Measurements from ENCODE around the gene CYP4F2. TPM values are rescaled to one million over a fixed set of nuclear protein-coding genes. Genes with fewer than 3 reads are reported as not detected.
"Not testable (repeated sequence)": the region's sequence is repeated elsewhere in the genome, so short reads cannot be mapped to it uniquely, and the experiment has no call there.

Gene CYP4F2
- total RNA-seq, 2 donors from 2014 or later = not detected

DNA sequence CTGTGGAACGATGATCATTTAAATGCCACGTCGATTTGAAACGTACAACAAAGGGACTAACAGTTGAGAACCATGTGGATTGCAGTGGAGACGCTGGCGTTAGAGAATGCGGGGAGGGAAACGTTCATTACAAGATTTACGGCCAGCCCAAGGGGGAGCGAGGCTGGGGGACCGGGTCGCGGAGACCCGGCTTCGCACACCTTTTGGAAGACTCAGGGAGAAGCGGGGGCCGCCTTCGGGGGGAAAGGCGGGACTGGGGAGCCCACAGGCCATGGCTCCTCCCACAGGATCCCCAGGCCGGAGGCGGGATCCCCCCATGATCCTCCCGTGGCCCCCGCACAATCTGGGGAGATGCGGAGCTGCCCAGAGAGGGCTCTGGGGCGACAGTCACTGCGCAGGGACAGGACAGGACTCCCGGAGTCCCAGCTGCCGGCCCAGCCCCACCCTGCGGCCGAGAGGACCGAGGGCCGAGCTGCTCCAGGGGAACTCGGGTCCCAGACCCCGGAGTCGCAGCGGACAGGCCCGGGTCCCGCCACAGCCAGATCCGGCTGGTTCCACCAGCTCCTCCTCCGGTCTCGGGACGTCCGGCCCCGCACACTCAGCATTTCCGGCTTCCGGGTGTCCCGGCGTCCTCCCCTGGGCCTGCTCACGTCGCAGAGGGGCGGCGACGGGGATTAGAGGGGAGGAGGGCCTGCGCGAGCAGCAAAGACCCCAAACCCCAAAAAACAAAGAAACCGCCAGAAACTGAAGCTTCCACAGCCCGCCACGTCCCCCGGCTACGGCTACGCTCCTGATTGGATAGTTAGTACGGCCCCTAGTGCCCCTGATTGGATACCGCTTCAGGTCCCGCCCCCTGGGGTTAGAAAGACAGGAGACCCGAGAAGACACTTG lies 61.3 kb downstream of the CYP4F2 start:
- no peaks in the 10 kb centered on the region for H3K27me3 ChIP-seq
- peak overlapping the region; percentile 97 to 98 for H3K27ac ChIP-seq
- TF ChIP-seq, protein P1, sequence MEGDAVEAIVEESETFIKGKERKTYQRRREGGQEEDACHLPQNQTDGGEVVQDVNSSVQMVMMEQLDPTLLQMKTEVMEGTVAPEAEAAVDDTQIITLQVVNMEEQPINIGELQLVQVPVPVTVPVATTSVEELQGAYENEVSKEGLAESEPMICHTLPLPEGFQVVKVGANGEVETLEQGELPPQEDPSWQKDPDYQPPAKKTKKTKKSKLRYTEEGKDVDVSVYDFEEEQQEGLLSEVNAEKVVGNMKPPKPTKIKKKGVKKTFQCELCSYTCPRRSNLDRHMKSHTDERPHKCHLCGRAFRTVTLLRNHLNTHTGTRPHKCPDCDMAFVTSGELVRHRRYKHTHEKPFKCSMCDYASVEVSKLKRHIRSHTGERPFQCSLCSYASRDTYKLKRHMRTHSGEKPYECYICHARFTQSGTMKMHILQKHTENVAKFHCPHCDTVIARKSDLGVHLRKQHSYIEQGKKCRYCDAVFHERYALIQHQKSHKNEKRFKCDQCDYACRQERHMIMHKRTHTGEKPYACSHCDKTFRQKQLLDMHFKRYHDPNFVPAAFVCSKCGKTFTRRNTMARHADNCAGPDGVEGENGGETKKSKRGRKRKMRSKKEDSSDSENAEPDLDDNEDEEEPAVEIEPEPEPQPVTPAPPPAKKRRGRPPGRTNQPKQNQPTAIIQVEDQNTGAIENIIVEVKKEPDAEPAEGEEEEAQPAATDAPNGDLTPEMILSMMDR (IDR thresholded peaks at IDR 0.05) = no peak
- H3K4me3 ChIP-seq = peak overlapping the region; percentile 85 to 87
- H3K4me1 ChIP-seq = peaks cover 0 to 8% of the 10 kb centered on the region in 2 donors
- H3K9me3 ChIP-seq = no peaks in the 10 kb centered on the region
- peak; percentile 98 for DNase-seq (ENCODE audit: low spot score)
- no peaks in the 10 kb centered on the region for H3K36me3 ChIP-seq

DNA sequence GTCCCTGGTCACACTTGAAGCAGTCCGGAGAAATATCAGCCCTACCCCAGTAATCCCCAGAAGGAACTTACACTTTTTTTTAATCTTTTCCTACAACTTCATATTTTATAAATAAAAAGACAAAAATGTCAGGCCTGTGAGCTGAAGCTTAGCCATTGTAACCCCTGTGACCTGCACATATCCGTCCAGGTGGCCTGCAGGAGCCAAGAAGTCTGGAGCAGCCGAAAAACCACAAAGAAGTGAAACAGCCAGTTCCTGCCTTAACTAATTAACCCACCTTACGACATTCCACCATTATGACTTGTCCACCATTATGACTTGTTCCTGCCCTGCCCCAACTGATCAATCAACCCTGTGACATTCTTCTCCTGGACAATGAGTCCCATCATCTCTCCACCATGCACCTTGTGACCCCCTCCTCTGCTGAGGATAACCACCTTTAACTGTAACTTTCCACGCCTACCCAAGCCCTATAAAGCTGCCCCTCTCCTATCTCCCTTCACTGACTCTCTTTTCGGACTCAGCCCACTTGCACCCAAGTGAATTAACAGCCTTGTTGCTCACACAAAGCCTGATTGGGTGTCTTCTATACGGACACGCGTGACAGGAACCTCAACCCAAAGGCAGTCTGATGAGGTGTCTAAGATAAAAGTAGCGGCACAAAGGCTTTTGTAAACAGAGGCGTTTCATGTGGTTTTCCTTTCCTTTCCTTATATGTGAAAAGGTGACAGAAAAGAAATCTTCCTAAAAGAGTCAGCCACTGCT lies 62.1 kb downstream of the CYP4F2 start:
- DNase-seq (ENCODE audit: low spot score); H3K36me3 ChIP-seq; H3K4me1 ChIP-seq; H3K9me3 ChIP-seq; H3K27me3 ChIP-seq: not testable (repeated sequence)
- peak overlapping the region; percentile 85 to 87 for H3K4me3 ChIP-seq
- peak overlapping the region; percentile 97 to 98 for H3K27ac ChIP-seq

DNA sequence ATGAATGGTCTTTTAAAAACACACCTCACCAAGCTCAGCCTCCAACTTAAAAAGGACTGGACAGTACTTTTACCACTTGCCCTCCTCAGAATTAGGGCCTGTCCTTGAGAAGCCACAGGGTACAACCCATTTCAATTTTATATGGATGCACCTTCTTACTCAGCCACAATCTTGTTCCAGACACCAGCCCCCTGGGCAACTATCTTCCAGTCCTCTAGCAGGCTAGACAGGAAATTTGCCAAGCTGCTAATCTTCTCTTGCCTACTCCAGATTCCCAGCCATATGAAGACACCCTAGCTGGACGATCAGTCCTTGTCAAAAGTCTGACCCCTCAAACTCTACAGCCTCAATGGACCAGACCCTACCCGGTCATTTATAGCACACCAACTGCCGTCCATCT lies 63.6 kb downstream of the CYP4F2 start:
- not testable (repeated sequence) for H3K9me3 ChIP-seq

DNA sequence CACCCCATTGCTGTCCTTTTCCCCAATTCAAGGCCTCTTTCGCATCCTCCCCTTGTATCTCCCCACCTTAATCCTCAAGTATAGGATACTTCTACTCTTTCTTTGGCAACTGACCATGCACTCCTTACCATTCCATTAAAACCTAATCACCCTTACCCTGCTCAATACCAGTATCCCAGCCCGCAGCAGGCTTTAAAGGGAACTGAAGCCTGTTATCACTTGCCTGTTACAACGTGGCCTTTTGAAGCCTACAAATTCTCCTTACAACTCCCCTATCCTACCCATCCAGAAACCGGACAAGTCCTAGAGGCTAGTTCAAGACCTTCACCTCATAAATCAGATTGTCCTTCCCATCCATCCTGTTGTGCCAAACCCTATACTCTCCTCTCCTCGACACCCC lies 66.2 kb downstream of the CYP4F2 start:
- TF ChIP-seq, protein P1 (IDR thresholded peaks at IDR 0.05) = no peak
- peaks cover 0 to 8% of the 10 kb centered on the region in 2 donors for H3K4me1 ChIP-seq
- no peak for DNase-seq (ENCODE audit: low spot score)
- no peaks in the 10 kb centered on the region for H3K36me3 ChIP-seq
- no peak overlapping the region for H3K27ac ChIP-seq
- H3K27me3 ChIP-seq = no peaks in the 10 kb centered on the region
- H3K9me3 ChIP-seq = no peaks in the 10 kb centered on the region
- no peak overlapping the region for H3K4me3 ChIP-seq

More for the DNA sequence above, 63.6 kb downstream of the CYP4F2 start:
- not testable (repeated sequence) for H3K27me3 ChIP-seq; DNase-seq (ENCODE audit: low spot score); H3K4me3 ChIP-seq; H3K4me1 ChIP-seq; H3K36me3 ChIP-seq; H3K27ac ChIP-seq

DNA sequence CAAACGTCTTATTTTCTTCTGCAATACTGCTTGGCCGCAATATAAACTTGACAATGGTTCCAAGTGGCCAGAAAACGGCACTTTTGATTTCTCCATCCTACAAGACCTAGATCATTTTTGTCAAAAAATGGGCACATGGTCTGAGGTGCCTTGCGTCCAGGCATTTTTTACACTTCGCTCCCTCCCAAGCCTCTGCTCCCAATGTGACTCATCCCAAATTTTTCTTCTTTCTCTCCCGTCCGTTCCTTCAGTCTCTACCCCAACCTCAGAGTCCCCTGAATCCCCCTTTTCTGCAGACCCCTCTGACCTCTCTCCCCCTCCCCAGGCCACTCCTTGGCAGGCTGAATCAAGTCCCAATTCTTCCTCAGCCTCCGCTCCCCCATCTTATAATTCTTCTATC lies 68.1 kb downstream of the CYP4F2 start:
- Histone ChIP-seq H3K36me3 (no peaks in the 10 kb centered on the region), H3K4me3 (no peak overlapping the region)
- TF ChIP-seq, protein P1 (IDR thresholded peaks at IDR 0.05) = no peak

DNA sequence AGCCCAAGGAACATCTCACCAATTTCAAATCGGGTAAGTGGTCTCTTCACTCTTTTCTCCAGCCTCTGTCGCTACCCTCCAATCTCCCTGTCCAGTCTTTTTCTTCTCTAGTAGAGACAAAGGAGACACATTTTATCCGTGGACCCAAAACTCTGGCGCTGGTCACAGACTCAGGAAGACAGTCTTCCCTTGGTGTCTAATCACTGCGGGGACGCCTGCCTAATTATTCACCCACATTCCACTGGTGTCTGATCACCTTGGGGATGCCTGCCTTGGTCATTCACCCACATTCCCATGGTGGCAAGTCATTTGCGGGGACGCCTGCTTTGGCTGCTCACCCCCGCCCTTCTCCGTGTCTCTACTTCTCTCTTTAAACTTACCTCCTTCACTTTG lies 68.6 kb downstream of the CYP4F2 start:
- H3K27me3 ChIP-seq = no peaks in the 10 kb centered on the region
- H3K36me3 ChIP-seq = no peaks in the 10 kb centered on the region
- H3K9me3 ChIP-seq = no peaks in the 10 kb centered on the region
- H3K4me3 ChIP-seq = no peak overlapping the region
- TF ChIP-seq, protein P1 (IDR thresholded peaks at IDR 0.05) = no peak
- no peaks in the 10 kb centered on the region for H3K4me1 ChIP-seq
- no peak overlapping the region for H3K27ac ChIP-seq
- no peak for DNase-seq (ENCODE audit: low spot score)

More for the DNA sequence above, 68.1 kb downstream of the CYP4F2 start:
- Histone ChIP-seq H3K4me1 (no peaks in the 10 kb centered on the region), H3K9me3 (no peaks in the 10 kb centered on the region), H3K27ac (no peak overlapping the region), H3K27me3 (no peaks in the 10 kb centered on the region)
- DNase-seq (ENCODE audit: low spot score) = no peak

DNA sequence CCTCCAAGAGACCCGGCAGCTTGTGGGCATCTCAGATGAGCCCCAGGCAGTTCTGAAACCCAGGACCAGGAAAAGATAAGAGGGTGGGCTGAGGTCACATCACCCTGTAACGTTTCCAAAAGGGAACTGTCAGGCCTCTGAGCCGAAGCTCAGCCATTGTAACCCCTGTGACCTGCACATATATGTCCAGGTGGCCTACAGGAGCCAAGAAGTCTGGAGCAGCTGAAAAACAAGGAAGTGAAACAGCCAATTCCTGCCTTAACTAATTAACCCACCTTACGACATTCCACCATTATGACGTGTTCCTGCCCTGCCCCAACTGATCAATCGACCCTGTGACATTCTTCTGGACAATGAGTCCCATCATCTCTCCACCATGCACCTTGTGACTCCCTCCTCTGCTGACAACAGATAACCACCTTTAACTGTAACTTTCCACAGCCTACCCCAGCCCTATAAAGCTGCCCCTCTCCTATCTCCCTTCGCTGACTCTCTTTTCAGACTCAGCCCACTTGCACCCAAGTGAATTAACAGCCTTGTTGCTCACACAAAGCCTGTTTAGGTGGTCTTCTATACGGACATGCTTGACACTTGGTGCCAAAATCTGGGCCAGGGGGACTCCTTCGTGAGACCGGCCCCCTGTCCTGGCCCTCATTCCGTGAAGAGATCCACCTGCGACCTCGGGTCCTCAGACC lies 69.1 kb downstream of the CYP4F2 start:
- DNase-seq (ENCODE audit: low spot score); H3K36me3 ChIP-seq; H3K4me3 ChIP-seq; H3K9me3 ChIP-seq; H3K27ac ChIP-seq; H3K27me3 ChIP-seq; H3K4me1 ChIP-seq: not testable (repeated sequence)
